Measurements from ENCODE around the gene UBXN6. TPM values are rescaled to one million over a fixed set of nuclear protein-coding genes. Genes with fewer than 3 reads are reported as not detected.

The UBXN6 gene
- total RNA-seq = 116 and 119 TPM in 2 replicates

- no peaks in the 10 kb centered on the region for H3K27me3 ChIP-seq (ENCODE audit: control insufficient read depth, insufficient read depth, low read length)
- no peak for TF ChIP-seq CTCF (IDR thresholded peaks at IDR 0.05; ENCODE audit: insufficient read depth, low read length, severe bottlenecking)
- DNase-seq (ENCODE audit: low read depth) (peak; percentile 87), FAIRE-seq (no peak)
- H3K4me3 ChIP-seq (ENCODE audit: low read depth, low read length) = peak within 1 kb of the TSS; percentile 70
- peaks cover 15% of the 10 kb centered on the region for H3K36me3 ChIP-seq (ENCODE audit: control insufficient read depth, insufficient read depth, low read length)
Observed at GRCh38 chr19:4457654-4458395, at the start of gene UBXN6. Gene UBXN6 (minus strand): TSS chr19:4457794. CDS start chr19:4457697, 97 bp downstream.

GRCh38 chr19:4507150-4507452 lies 49.5 kb upstream of the UBXN6 start:
- Histone ChIP-seq H3K27me3 (ENCODE audit: control insufficient read depth, insufficient read depth, low read length) (no peaks in the 10 kb centered on the region), H3K4me3 (ENCODE audit: low read depth, low read length) (no peak overlapping the region), H3K36me3 (ENCODE audit: control insufficient read depth, insufficient read depth, low read length) (peaks cover 8% of the 10 kb centered on the region)
- FAIRE-seq = no peak
- no peak for DNase-seq (ENCODE audit: low read depth)
- no peak for TF ChIP-seq CTCF (IDR thresholded peaks at IDR 0.05; ENCODE audit: insufficient read depth, low read length, severe bottlenecking)

GRCh38 chr19:4506449-4507149 lies 49.0 kb upstream of the UBXN6 start:
- DNase-seq (ENCODE audit: low read depth) (peak; percentile 63), FAIRE-seq (no peak)
- H3K4me3 ChIP-seq (ENCODE audit: low read depth, low read length) = no peak overlapping the region
- H3K36me3 ChIP-seq (ENCODE audit: control insufficient read depth, insufficient read depth, low read length) = peaks cover 8% of the 10 kb centered on the region
- TF ChIP-seq CTCF (IDR thresholded peaks at IDR 0.05; ENCODE audit: insufficient read depth, low read length, severe bottlenecking) = no peak
- H3K27me3 ChIP-seq (ENCODE audit: control insufficient read depth, insufficient read depth, low read length) = no peaks in the 10 kb centered on the region

GRCh38 chr19:4505570-4506448 lies 48.2 kb upstream of the UBXN6 start:
- H3K36me3 ChIP-seq (ENCODE audit: control insufficient read depth, insufficient read depth, low read length) = peaks cover 8% of the 10 kb centered on the region
- FAIRE-seq (no peak), DNase-seq (ENCODE audit: low read depth) (no peak)
- TF ChIP-seq CTCF (IDR thresholded peaks at IDR 0.05; ENCODE audit: insufficient read depth, low read length, severe bottlenecking) = no peak
- no peak overlapping the region for H3K4me3 ChIP-seq (ENCODE audit: low read depth, low read length)
- H3K27me3 ChIP-seq (ENCODE audit: control insufficient read depth, insufficient read depth, low read length) = no peaks in the 10 kb centered on the region

GRCh38 chr19:4504891-4505569 lies 47.4 kb upstream of the UBXN6 start:
- no peak for FAIRE-seq
- H3K36me3 ChIP-seq (ENCODE audit: control insufficient read depth, insufficient read depth, low read length) = peaks cover 8% of the 10 kb centered on the region
- no peak overlapping the region for H3K4me3 ChIP-seq (ENCODE audit: low read depth, low read length)
- no peaks in the 10 kb centered on the region for H3K27me3 ChIP-seq (ENCODE audit: control insufficient read depth, insufficient read depth, low read length)
- no peak for DNase-seq (ENCODE audit: low read depth)
- no peak for TF ChIP-seq CTCF (IDR thresholded peaks at IDR 0.05; ENCODE audit: insufficient read depth, low read length, severe bottlenecking)
